HFFc6 (cell line): ENCODE data around the gene ADGRG3. TPM values are rescaled to one million over a fixed set of nuclear protein-coding genes. Genes with fewer than 3 reads are reported as not detected.

Experiments used
- DNase-seq: peaks from one replicate; pipeline ENCODE4 v3.0.0-alpha.2; 2018
- H3K27ac Mint-ChIP-seq: 2 replicates; pipeline ENCODE4 v1.8.0; 2020; ENCODE audit warnings: mild to moderate bottlenecking, mixed read lengths
- H3K27me3 Mint-ChIP-seq: 2 replicates; pipeline ENCODE4 v1.8.0; 2021; ENCODE audit warnings: mild to moderate bottlenecking, moderate library complexity, mixed read lengths; ENCODE audit not compliant: insufficient read depth
- H3K36me3 Mint-ChIP-seq: 2 replicates; pipeline ENCODE4 v1.8.0; 2021; ENCODE audit warnings: low read depth, mixed read lengths
- H3K4me1 Mint-ChIP-seq: 2 replicates; pipeline ENCODE4 v1.8.0; 2020; ENCODE audit warnings: low read depth, mixed read lengths
- H3K4me3 Mint-ChIP-seq: 2 replicates; pipeline ENCODE4 v1.8.0; 2020; ENCODE audit warnings: mild to moderate bottlenecking, moderate library complexity, mixed read lengths
- H3K9me3 Mint-ChIP-seq: 2 replicates; pipeline ENCODE4 v1.8.0; 2020; ENCODE audit warnings: mild to moderate bottlenecking, mixed read lengths
- CTCF ChIP-seq: fragments of 200-600 bp; sonication (generic); IDR thresholded peaks from 2 replicates; pipeline ENCODE4 v1.5.0; 2021; ENCODE audit warnings: antibody characterized with exemption, mild to moderate bottlenecking
- total RNA-seq, 6 experiments: library from RNA; stranded (reverse); fragmentation: NEBNext Ultra II Directional; extraction: Animal tissue kit (Norgen Biotek cat#: 25700); gene quantifications; 2 replicates in 1 of 6; 3 replicates in 5 of 6; pipeline ENCODE4 v1.2.3, GENCODE V29; 2021

The ADGRG3 gene
- total RNA-seq, 6 experiments from 2014 or later: not detected

GRCh38 chr16:57695680-57696069 is 27.6 kb downstream of the ADGRG3 start:
- DNase-seq: no peak
- Mint-ChIP-seq H3K4me1 (no peaks in the 10 kb centered on the region), H3K9me3 (no peaks in the 10 kb centered on the region), H3K36me3 (no peaks in the 10 kb centered on the region), H3K4me3 (no peak overlapping the region), H3K27me3 (peaks cover 33% of the 10 kb centered on the region), H3K27ac (no peak overlapping the region)
- TF ChIP-seq CTCF: no peak

- no peaks in the 10 kb centered on the region for H3K4me1 Mint-ChIP-seq
- peaks cover 35% of the 10 kb centered on the region for H3K27me3 Mint-ChIP-seq
- no peaks in the 10 kb centered on the region for H3K36me3 Mint-ChIP-seq
- no peaks in the 10 kb centered on the region for H3K9me3 Mint-ChIP-seq
- H3K27ac Mint-ChIP-seq: no peak overlapping the region
- TF ChIP-seq CTCF: no peak
- no peak for DNase-seq
- H3K4me3 Mint-ChIP-seq: no peak overlapping the region
Measured at GRCh38 chr16:57696240-57696639, 28.1 kb downstream of the ADGRG3 start.

GRCh38 chr16:57697896-57698537 is 29.9 kb downstream of the ADGRG3 start:
- TF ChIP-seq CTCF: no peak
- H3K36me3 Mint-ChIP-seq: no peaks in the 10 kb centered on the region
- H3K27me3 Mint-ChIP-seq: peaks cover 29% of the 10 kb centered on the region
- no peak overlapping the region for H3K27ac Mint-ChIP-seq
- no peaks in the 10 kb centered on the region for H3K4me1 Mint-ChIP-seq
- no peaks in the 10 kb centered on the region for H3K9me3 Mint-ChIP-seq
- no peak overlapping the region for H3K4me3 Mint-ChIP-seq
- no peak for DNase-seq

- Mint-ChIP-seq H3K4me1 (no peaks in the 10 kb centered on the region), H3K27me3 (peaks cover 28% of the 10 kb centered on the region), H3K36me3 (no peaks in the 10 kb centered on the region), H3K4me3 (no peak overlapping the region), H3K9me3 (no peaks in the 10 kb centered on the region), H3K27ac (no peak overlapping the region)
- no peak for DNase-seq
- TF ChIP-seq CTCF: no peak
Measured at GRCh38 chr16:57698812-57699405, 30.8 kb downstream of the ADGRG3 start.

GRCh38 chr16:57699481-57699880 is 31.4 kb downstream of the ADGRG3 start:
- Mint-ChIP-seq H3K36me3 (no peaks in the 10 kb centered on the region), H3K27ac (no peak overlapping the region), H3K4me3 (no peak overlapping the region), H3K27me3 (peaks cover 28% of the 10 kb centered on the region), H3K9me3 (no peaks in the 10 kb centered on the region), H3K4me1 (no peaks in the 10 kb centered on the region)
- no peak for DNase-seq
- TF ChIP-seq CTCF: no peak
